Prostate gland (tissue), 2 donors: ENCODE data around the gene SFT2D3.

ENCODE experiments used
- CTCF ChIP-seq, 4 experiments: fragments of 200-600 bp in 2 of 4; fragments of 450-650 bp in 2 of 4; sonication (generic) in 2 of 4; IDR thresholded peaks; 1 replicate in 3 of 4; 2 replicates in 1 of 4; pipeline ENCODE4 v1.5.1; 2016 to 2019; ENCODE audit warnings: antibody characterized with exemption in 4 of 4, mild to moderate bottlenecking in 2 of 4, moderate library complexity in 2 of 4
- POLR2A ChIP-seq: fragments of 450-650 bp; IDR thresholded peaks from one replicate; pipeline ENCODE4 v1.6.1; 2016; ENCODE audit warnings: antibody characterized with exemption, mild to moderate bottlenecking
- POLR2AphosphoS5 ChIP-seq: sonication (generic); formaldehyde crosslinking; IDR thresholded peaks from one replicate; pipeline ENCODE4 v1.6.1; 2017; ENCODE audit warnings: antibody characterized with exemption

DNA sequence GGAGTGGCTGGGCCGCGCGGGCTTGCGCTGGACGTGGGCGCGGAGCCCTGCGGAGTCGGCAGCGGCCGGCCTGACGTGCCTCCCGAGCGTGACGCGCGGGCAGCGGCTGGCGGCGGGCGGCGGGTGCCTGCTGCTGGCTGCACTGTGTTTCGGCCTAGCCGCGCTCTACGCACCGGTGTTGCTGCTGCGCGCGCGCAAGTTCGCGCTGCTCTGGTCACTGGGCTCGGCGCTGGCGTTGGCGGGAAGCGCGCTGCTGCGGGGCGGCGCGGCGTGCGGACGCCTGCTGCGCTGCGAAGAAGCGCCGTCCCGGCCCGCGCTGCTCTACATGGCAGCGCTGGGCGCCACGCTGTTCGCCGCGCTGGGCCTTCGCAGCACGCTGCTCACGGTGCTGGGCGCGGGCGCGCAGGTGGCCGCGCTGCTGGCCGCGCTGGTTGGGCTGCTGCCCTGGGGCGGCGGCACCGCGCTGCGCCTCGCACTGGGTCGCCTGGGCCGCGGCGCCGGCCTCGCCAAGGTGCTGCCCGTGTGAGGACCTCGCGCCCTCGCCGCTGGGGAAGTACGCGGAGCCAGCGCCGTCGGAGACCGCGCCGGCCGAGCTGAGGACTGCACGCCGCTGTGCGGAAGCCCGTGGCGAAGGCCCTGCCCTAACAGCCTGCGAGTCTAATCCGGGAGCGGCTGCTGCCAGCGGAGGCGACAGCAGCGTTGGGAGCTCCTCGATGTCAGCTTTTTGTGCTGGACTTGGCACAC, 526 bp downstream of the SFT2D3 start:
- TF ChIP-seq CTCF (IDR thresholded peaks at IDR 0.05) (peak in 2 of 4 experiments; percentile 20 to 38), POLR2A (peak; percentile 28), POLR2AphosphoS5 (peak; percentile 14)
